H1 (cell line): ENCODE measurements around the gene SNRPD3. TPM values are rescaled to one million over a fixed set of nuclear protein-coding genes. Genes with fewer than 3 reads are reported as not detected.

Experiments used
- ATF3 ChIP-seq: IDR thresholded peaks from 2 replicates; pipeline ENCODE4 v1.6.1; 2011; ENCODE audit warnings: low read depth, mild to moderate bottlenecking, low read length; ENCODE audit not compliant: insufficient read depth
- BRCA1 ChIP-seq: IDR thresholded peaks from 2 replicates; pipeline ENCODE4 v1.6.1; 2012; ENCODE audit warnings: low read depth, low read length, improper control_type of control experiment
- CHD7 ChIP-seq: fragments of 300-600 bp; sonication (generic); IDR thresholded peaks from 2 replicates; pipeline ENCODE4 v1.7.1; 2012; ENCODE audit warnings: low read length, moderate library complexity, mild to moderate bottlenecking, inconsistent platforms; ENCODE audit not compliant: insufficient replicate concordance
- HDAC2 ChIP-seq, 2 experiments: fragments of 300-600 bp in 1 of 2; sonication (generic) in 1 of 2; IDR thresholded peaks; 2 replicates each; pipeline ENCODE4 v1.6.1; 2011 to 2012; ENCODE audit warnings: low read depth in 2 of 2, low read length in 2 of 2, mild to moderate bottlenecking in 2 of 2, moderate library complexity in 2 of 2, borderline replicate concordance in 1 of 2, inconsistent platforms in 1 of 2
- JUND ChIP-seq: IDR thresholded peaks from 2 replicates; pipeline ENCODE4 v1.6.1; 2011; ENCODE audit warnings: mild to moderate bottlenecking, improper control_type of control experiment, low read length
- NANOG ChIP-seq: IDR thresholded peaks from 2 replicates; pipeline ENCODE4 v1.6.1; 2011; ENCODE audit warnings: low read length, low read depth, mild to moderate bottlenecking, inconsistent platforms; ENCODE audit not compliant: insufficient read depth, poor library complexity, severe bottlenecking
- SIN3A ChIP-seq, 2 experiments: IDR thresholded peaks in 1 of 2; conservative IDR thresholded peaks in 1 of 2; 2 replicates each; pipeline ENCODE4 v1.6.1; 2011 to 2012; ENCODE audit warnings: low read length in 2 of 2, improper control_type of control experiment in 1 of 2, low read depth in 1 of 2, mild to moderate bottlenecking in 1 of 2
- SP4 ChIP-seq: IDR thresholded peaks from 2 replicates; pipeline ENCODE4 v1.6.1; 2012; ENCODE audit warnings: low read length, inconsistent platforms
- SRF ChIP-seq: IDR thresholded peaks from 2 replicates; pipeline ENCODE4 v1.6.1; 2011; ENCODE audit warnings: mild to moderate bottlenecking, low read depth, low read length, moderate library complexity
- TCF12 ChIP-seq: IDR thresholded peaks from 2 replicates; pipeline ENCODE4 v1.6.1; 2011; ENCODE audit warnings: low read depth, mild to moderate bottlenecking, low read length
- polyA plus RNA-seq, 7 experiments: library from polyadenylated mRNA; depleted of rRNA in 3 of 7; stranded (reverse) in 5 of 7; unstranded in 2 of 7; fragments of >200 nt in 5 of 7; fragments of 200-250 nt in 2 of 7; gene quantifications; 1 replicate in 5 of 7; 2 replicates in 1 of 7; 4 replicates in 1 of 7; pipeline versions ENCODE4 v1.2.1 to v1.2.3, GENCODE V29; 2011 to 2013; ENCODE audit warnings: missing spikeins in 2 of 7, mixed read lengths in 2 of 7
- total RNA-seq: library from RNA; stranded (reverse); fragmentation: NEBNext Ultra II Directional; extraction: Animal tissue kit (Norgen Biotek cat#: 25700); gene quantifications from 2 replicates; pipeline ENCODE4 v1.2.1, GENCODE V29; 2021

SNRPD3 gene
- total and polyA plus RNA-seq, 2 of the 8 experiments (the other 6 are each of a cell fraction or from before 2014, with no cell fraction given) = 200 to 455 TPM

- TF ChIP-seq CHD7 (no peak), SRF (no peak), NANOG (no peak), BRCA1 (no peak), JUND (no peak), HDAC2 (IDR thresholded peaks at IDR 0.05; ENCODE audit: borderline replicate concordance in 1 of 2, low read depth in 2 of 2, low read length in 2 of 2) (no peak), TCF12 (no peak), ATF3 (no peak), SIN3A (conservative IDR thresholded peaks at IDR 0.05 in 1 of 2, IDR thresholded peaks at IDR 0.05 in 1 of 2; ENCODE audit: low read depth in 1 of 2, low read length in 2 of 2) (no peak), SP4 (no peak)
Measured at GRCh38 chr22:24532075-24532474, 23.7 kb upstream of the SNRPD3 start (continued).
